Spleen (tissue), 7 donors: ENCODE results near the gene GNS.

Experiments used
- CTCF ChIP-seq, 11 experiments: fragments of 200-600 bp in 7 of 11; fragments of 450-650 bp in 4 of 11; sonication (generic) in 4 of 11; IDR thresholded peaks in 8 of 11; conservative IDR thresholded peaks in 3 of 11; 1 replicate in 7 of 11; 2 replicates in 4 of 11; pipeline versions ENCODE4 v1.4.0 to v1.8.0; 2016 to 2021; ENCODE audit warnings: antibody characterized with exemption in 11 of 11, inconsistent platforms in 4 of 11, mild to moderate bottlenecking in 1 of 11
- POLR2AphosphoS5 ChIP-seq, 3 donors: sonication (generic); formaldehyde crosslinking; IDR thresholded peaks; one replicate each; pipeline ENCODE4 v1.5.1; 2017; ENCODE audit warnings: antibody characterized with exemption in 3 of 3
- donor health status: DM: no; HTN: no; CAD: no; lungs with moderate emphysema.
- donor health status: DM: no; HTN: no; CAD: no.
- donor health status: DM: no; HTN: no; CAD: no.

- TF ChIP-seq POLR2AphosphoS5 (IDR thresholded peaks at IDR 0.05) (no peak), CTCF (IDR thresholded peaks at IDR 0.05 in 8 of 11, conservative IDR thresholded peaks at IDR 0.05 in 3 of 11) (no peak)
These were observed 39.0 kb upstream of the GNS start for GRCh38 chr12:64798165-64798564.
